HG03159 (cell line): ENCODE measurements around the gene AEBP1.
"Not testable (repeated sequence)": the region's sequence is repeated elsewhere in the genome, so short reads cannot be mapped to it uniquely, and the experiment has no call there.

ENCODE experiments used
- ATAC-seq: cut with Tn5 transposase; IDR thresholded peaks from one replicate; pipeline ENCODE4 v1.9.1; 2021; ENCODE audit warnings: mild to moderate bottlenecking, moderate library complexity; ENCODE audit not compliant: unreplicated experiment

AEBP1 gene

DNA sequence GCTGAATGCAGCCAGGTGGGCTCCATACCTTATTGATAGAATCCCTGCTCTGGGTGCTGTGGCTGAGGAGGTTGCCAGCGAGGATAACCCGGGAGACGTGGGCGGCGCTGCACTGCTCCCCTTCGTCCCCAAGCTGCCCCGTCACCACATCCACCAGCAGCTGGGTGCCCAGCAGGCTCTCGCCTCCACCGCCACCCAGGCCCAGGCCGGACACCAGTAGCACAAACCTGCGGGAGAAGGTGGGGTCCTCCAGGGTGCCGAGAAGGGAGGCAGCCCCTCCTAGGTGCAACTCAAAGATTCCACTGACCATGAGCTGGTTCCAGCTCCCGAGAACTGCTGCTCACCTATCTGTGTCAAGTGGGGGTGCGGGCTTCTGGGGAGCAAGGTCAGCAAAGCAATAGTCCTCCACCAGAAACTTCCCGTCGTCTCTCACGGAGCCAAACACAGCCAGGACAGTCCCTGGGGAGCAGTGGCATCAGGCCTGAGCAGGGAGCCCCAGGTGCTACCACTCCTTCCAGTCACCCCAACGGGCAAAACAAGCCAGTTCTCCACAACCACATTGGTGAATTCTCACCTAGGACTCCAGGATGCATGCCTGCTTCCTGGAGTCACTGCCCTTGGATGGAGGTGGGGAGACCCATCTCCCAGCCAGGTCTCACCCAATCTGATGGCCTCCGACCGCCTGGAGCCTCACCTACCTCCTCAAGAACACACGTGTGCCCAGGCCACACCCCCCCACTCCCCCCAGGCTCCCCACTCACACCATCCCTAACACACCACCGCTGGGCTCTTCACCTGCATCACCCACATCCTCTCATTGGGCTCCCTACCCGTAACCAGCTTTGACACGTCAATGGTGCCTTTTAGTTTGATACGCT, 12.9 kb downstream of the AEBP1 start:
- ATAC-seq, result no peak

DNA sequence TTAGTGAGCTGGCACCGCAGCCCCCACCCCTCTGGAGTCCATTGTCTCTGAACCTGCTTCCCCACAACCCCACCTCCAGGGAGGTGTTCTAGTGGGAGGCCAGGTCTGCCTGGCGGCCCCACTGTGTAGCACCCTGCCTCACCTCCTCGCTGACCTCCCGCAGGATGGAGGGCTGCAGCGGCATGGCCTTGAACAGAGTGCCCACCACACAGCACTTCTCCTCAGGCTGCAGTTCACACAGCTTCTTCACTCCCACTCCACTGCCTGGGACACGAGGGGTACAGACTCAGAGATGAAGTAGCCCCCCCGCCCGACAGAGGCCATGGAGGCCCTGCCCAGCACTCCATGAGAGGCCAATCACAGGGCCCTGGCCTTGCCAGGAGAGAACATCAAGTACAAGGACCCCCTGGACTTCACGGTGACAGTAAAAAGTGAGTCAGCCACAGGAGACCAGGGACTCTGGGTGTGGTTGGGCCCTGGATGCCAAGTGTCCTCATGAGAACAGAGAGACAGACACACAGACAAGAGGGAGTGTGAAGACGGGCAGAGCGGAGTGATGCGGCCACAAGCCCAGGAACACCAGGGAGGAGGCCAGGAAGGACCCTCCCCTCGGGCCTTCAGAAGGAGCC, 13.8 kb downstream of the AEBP1 start:
- ATAC-seq, result no peak

- no peak for ATAC-seq
Measured at GRCh38 chr7:44119829-44120380, 15.8 kb downstream of the AEBP1 start.

DNA sequence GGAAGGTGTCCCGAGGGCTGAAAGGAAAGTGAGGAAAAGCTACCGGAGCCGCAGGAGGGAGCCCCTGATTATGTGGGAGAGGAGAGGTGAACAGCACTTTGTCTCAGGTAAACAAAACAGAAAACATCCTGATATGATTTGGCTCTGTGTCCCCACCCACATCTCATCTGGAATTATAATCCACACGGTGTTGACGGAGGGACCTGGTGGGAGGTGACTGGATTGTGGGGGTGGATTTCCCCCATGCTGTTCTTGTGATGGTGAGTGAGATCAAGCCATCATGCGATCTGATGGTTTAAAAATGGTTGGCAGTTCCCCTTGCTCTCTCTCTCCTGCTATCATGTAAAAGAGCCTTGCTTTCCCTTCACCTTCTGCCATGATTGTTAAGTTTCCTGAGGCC, 16.2 kb downstream of the AEBP1 start:
- ATAC-seq, result no peak

DNA sequence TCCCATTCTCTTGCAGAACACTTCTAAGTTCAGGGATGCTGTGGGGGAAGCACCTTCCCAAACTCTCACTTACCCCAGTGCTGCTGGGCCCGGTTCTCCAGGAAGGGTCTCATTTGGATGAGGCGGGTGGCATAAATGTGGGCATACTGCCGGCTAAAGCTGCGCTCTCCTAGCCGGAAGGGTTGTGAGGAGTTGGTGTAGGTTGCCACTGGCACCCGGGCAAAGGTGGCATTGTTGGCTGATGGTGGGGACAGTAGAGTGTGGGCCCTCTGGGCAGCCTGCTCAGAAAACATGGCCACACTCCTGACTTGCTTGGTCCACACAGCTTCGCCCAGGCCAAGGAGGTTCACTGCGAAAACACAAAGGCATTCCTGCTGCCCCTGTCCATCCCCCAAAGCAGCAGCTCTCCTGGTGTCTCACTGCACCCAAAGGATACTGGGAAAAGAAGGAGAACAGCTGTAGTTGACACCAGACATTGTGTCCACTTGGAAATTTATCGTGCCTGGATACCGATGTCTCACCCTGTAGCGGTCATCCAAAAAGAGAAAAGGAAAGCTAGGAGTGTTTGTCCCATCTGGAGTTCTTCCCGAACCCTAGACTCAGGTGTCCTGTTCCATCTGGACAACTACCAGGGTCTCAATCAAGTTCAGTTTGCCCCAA, 17.7 kb downstream of the AEBP1 start:
- ATAC-seq, result no peak

DNA sequence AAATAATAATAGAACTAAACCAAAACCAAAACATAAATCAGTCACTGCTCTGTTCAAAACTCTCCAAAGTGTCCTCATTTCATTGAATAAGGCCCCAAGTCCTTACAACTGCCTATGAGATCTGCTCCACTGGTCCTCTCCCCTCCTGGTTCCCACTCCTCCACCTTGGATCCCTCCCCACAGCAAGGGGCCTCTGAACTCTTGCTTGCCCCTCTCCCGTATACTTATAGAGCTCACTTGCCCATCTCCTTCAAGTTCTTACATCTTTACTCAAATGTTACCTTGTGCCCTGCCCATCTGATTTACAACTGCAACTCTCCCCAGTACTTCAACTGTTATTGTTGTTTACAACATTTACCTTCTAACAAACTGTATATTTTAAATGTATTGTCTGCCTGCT, 18.4 kb downstream of the AEBP1 start:
- ATAC-seq, result no peak

DNA sequence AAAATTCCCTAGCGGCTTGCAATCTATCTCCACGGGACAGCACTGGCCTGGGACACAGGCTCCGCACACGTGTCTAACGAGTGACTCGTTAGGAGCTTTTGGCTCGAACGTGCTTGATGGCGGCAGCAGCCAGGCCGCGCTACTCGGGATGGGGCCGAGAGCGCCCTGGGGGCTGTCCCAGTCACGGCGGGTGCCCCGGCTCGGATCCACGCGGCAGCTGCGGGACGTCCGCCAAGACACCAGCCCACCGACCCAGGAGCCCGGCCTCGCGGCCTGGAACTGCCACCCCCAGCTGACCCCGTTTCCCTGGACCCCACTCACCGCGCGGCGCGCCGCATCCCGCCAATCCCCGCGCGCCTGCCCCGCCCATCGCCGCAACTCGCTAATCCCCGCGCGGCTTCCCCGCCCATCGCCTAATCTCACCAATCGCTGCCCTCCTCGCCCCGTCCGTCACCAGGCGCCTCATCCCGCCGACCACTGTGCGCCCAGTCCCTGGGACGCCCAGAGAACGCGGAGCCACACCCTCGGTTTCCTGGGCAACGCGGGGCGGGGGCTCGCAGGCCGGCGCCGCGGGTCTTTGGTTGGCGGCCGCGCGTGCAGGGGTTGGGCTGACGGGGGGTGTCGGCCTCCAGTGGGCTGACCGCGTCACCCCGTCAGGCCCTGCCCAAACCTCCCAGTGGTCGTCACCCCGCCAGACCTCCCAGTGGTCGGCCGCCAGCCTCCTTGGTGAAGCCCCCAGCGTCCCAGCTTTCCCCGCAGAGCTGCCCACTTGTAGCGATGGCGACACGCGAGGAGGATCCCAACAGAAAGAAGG, 19.3 kb downstream of the AEBP1 start, which contains the start of gene POLD2:
TSS of gene POLD2 (minus strand) at position 359 of the 814 bp plus-strand sequence. CDS start 1,495 bp downstream, outside the sequence.
- ATAC-seq, result peak; percentile 98

DNA sequence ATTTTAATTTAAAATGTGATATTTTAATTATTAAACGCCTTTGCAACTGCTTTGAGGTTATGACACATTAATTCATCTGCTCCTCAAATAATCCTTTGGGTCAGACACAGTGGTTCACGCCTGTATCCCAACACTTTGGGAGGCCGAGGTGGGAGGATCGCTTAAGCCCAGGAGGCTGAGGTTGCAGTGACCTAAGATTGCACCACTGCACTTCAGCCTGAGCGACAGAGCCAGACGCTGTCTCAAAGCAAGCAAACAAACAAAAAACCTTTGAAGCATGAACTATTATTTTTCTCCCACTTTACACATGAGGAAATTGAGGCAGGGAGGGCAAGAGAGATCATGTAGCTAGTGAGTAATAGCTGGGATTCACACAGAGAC, 20.7 kb downstream of the AEBP1 start:
- ATAC-seq, result no peak

DNA sequence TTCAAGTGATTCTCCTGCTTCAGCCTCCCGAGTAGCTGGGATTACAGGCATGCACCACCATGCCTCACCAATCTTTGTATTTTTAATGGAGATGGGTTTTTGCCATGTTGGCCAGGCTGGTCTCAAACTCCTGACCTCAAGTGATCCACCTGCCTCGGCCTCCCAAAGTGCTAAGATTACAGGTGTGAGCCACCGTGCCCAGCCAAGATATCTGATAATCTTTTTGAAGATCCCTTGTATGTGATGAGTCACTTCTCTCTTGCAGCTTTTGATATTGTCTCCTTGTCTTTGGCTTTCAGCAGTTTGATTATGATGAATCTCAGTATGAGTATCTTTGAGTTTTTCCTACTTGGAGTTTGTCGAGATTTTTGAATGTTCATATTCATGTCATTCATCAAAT, 22.4 kb downstream of the AEBP1 start:
- not testable (repeated sequence) for ATAC-seq

GRCh38 chr7:44127161-44127560, 23.0 kb downstream of the AEBP1 start:
- ATAC-seq, result no peak

DNA sequence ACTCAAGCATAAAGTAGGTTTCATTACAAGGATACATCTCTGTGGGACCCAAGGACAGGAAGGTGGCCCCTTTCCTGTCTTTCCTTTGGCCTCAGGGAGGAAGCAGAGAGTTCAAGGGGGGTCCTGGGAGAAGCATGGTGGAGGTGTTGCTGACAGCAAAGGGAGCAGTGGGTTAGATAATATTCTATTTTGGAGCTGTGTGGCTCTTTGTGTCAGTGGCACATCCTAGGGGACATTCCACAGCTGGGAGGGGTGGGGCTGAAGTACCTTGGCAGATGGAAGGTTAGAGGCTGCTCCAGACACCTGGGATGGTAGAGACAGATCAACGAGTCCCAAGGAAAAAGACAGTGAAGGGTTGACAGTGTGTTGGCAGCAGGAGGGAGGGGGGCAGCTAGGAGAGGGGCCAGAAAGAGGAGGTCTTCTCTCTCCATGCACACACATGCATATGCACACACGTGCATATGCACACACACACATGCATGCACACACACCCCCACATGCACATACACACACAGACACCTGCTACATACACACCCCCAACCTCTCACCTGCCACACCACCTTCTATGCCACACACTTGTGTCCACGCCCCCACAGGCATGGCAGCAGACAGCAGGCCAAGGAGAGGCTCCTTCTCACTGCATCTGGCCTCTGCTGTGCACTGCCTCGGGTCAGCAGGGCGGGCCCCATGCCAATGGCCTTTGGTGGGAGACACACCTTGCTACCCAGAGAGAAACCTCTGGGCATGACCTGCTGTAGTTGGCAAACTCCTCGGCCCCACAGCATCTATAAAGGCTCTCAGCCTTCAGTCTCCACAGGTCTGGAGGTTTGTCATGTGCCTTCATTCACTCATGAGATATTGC, 24.8 kb downstream of the AEBP1 start:
- no peak for ATAC-seq

DNA sequence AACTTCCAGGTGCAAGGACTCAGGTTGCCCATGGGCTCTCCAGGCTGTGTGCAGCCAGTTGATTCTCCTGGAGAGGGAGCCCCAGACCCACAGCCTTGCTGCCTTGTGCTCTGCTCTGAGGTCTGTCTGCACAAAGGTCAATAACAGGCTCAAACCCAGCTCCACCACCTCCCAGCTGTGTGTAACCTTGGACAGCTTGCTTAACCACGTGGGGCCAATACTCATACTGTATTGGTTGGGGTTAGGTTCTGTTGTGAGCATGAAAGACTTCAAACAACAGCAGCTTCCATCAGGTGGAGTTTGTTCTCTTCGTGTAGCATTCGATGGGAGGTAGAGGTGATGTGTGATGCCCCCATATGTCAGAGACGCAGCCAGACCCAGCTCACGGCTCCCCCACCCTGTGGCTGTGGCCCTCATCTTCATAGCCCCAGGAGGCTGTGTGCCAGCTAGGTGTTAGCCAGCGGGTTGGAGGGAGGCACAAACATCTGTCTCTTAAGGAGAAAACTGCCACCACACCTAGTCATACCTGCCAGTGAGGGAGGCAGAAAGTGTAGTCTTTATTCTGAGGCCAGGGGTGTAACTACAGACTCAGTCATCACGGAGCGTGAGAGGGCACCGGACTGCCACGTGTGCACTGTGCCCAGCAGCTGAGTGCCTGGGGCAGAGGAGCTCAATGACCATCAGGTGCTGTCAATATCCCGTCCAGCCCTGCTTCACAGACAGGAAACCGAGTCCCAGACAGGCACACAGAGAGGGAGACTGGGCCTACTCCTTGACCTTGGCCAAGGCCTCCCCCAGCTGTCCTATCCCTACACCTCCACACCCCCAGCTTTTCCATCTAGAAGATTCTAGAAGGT, 27.3 kb downstream of the AEBP1 start:
- no peak for ATAC-seq

DNA sequence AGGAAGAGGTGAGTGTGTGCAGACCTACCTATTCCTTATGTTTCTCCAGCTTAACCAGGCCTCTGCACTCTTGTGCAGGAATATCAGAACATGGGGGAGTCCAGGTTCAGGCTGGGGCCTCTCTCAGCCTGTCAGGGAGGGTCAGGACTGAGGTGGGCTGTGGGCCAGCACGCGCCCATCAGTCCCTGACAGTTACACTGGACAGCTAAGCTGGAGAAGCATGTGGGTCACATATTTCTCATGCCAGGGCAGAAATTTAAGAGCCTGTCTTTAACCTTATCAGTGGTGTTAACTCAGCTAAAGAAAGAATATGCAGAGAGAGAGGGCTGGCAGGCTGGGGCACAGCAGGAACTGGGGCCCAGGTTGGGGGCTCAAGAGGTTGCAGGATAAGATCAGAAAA, 27.9 kb downstream of the AEBP1 start:
- no peak for ATAC-seq

DNA sequence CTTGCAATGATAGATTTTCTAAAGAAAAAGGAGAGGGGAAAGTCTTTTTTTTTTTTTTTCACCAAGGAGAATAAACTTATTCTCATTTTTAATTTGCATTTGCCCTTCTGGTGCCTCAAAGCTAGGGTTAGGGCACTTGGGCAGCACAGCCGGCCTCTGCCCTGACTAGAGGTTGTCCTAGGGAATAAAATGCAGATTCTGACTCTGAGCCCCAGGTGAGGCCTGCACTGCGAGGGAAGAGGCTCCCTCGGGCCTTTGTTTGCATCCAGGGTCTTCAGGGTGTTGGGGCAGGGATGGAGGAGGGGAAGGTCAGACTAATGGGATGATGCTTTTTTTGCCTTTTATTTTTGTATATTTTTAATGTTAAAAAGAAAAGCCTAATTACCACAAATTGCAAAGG, 29.1 kb downstream of the AEBP1 start:
- ATAC-seq, result no peak

DNA sequence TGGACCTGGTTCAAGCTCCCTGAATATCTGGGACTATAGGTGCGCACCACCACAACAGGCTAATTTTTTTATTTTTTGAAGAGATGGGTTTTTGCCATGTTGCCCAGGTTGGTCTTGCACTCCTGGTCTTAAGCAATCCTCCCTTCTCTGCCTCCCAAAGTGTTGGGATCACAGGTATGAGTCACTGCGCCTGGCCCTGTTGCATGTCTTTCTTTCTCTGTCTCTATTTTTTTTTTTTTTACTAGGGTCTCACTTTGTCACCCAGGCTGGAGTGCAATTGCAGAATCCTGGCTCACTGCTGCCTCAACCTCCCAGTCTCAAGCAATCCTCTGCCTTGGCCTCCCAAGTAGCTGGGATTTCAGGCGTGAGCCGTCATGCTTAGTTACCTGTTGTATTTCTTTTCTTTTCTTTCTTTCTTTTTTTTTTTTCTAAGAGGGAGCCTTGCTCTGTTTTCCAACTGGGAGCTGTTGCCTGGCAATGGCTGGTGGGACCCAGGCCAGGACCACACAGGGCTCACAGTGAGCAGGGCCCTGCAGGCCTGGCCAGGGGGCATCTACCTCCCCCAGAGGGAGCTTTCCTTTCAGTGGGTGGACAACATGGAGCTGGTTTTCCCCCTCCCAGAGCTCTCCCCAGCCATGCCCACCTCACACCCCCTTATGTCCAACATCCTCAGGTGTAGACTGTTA, 30.9 kb downstream of the AEBP1 start:
- ATAC-seq, result no peak

- ATAC-seq, result no peak
Measured at GRCh38 chr7:44136731-44137130, 32.6 kb downstream of the AEBP1 start.

- ATAC-seq, result no peak
Measured at GRCh38 chr7:44138698-44139097, 34.6 kb downstream of the AEBP1 start.

GRCh38 chr7:44139311-44140010, 35.3 kb downstream of the AEBP1 start:
- no peak for ATAC-seq
